Liver (tissue), 9 donors: ENCODE data around the gene F2RL3. TPM values are rescaled to one million over a fixed set of nuclear protein-coding genes. Genes with fewer than 3 reads are reported as not detected.

Experiments used
- DNase-seq: peaks from one replicate; pipeline ENCODE4 v3.0.0-alpha.2; 2017; ENCODE audit warnings: low spot score
- H3K27ac ChIP-seq, 2 donors: one replicate each; pipeline ENCODE4 v1.7.0; 2013; ENCODE audit warnings: inconsistent platforms in 2 of 2, low read length in 2 of 2, control low read depth in 1 of 2, low read depth in 1 of 2, mild to moderate bottlenecking in 1 of 2
- H3K27me3 ChIP-seq, 4 donors: one replicate each; pipeline versions ENCODE4 v1.6.1 to v1.7.0; 2013; ENCODE audit warnings: low read length in 3 of 4, inconsistent platforms in 1 of 4, mild to moderate bottlenecking in 1 of 4, moderate library complexity in 1 of 4; ENCODE audit not compliant: control insufficient read depth in 4 of 4, insufficient read depth in 4 of 4
- H3K36me3 ChIP-seq, 4 donors: one replicate each; pipeline versions ENCODE4 v1.6.1 to v1.7.0; 2013; ENCODE audit warnings: low read length in 3 of 4, mild to moderate bottlenecking in 3 of 4, low read depth in 1 of 4, moderate library complexity in 1 of 4; ENCODE audit not compliant: control insufficient read depth in 4 of 4, insufficient read depth in 3 of 4
- H3K4me1 ChIP-seq, 4 donors: one replicate each; pipeline versions ENCODE4 v1.6.1 to v1.7.0; 2013; ENCODE audit warnings: low read length in 3 of 4, mild to moderate bottlenecking in 3 of 4, moderate library complexity in 1 of 4; ENCODE audit not compliant: control insufficient read depth in 4 of 4, insufficient read depth in 4 of 4
- H3K4me3 ChIP-seq, 3 donors: one replicate each; pipeline versions ENCODE4 v1.6.1 to v1.7.0; 2013; ENCODE audit warnings: low read length in 3 of 3, control low read depth in 1 of 3, low read depth in 1 of 3, mild to moderate bottlenecking in 1 of 3
- H3K9ac ChIP-seq, 2 donors: one replicate each; pipeline ENCODE4 v1.7.0; 2013; ENCODE audit warnings: low read length in 2 of 2, mild to moderate bottlenecking in 2 of 2, moderate library complexity in 2 of 2, control low read depth in 1 of 2, low read depth in 1 of 2
- H3K9me3 ChIP-seq, 4 donors: one replicate each; pipeline versions ENCODE4 v1.6.1 to v1.7.0; 2013; ENCODE audit warnings: low read length in 3 of 4; ENCODE audit not compliant: control insufficient read depth in 4 of 4
- GABPA ChIP-seq, 2 donors: IDR thresholded peaks in 1 of 2; conservative IDR thresholded peaks in 1 of 2; 2 replicates each; pipeline ENCODE4 v1.6.1; 2016; ENCODE audit warnings: antibody characterized with exemption in 2 of 2, mild to moderate bottlenecking in 1 of 2, moderate library complexity in 1 of 2
- HNF4A ChIP-seq, 2 donors: conservative IDR thresholded peaks; 2 replicates each; pipeline ENCODE4 v1.6.1; 2016; ENCODE audit warnings: antibody characterized with exemption in 2 of 2, mild to moderate bottlenecking in 2 of 2
- HNF4G ChIP-seq: IDR thresholded peaks from 2 replicates; pipeline ENCODE4 v1.6.1; 2016; ENCODE audit warnings: antibody characterized with exemption
- JUND ChIP-seq, 2 donors: IDR thresholded peaks; 2 replicates each; pipeline ENCODE4 v1.6.1; 2016; ENCODE audit warnings: antibody characterized with exemption in 2 of 2
- NR2F2 ChIP-seq: IDR thresholded peaks from 2 replicates; pipeline ENCODE4 v1.6.1; 2016; ENCODE audit warnings: antibody characterized with exemption
- SP1 ChIP-seq: IDR thresholded peaks from 2 replicates; pipeline ENCODE4 v1.6.1; 2018; ENCODE audit warnings: antibody characterized with exemption, mild to moderate bottlenecking
- TAF1 ChIP-seq: conservative IDR thresholded peaks from 2 replicates; pipeline ENCODE4 v1.6.1; 2016; ENCODE audit warnings: antibody characterized with exemption, mild to moderate bottlenecking
- YY1 ChIP-seq: IDR thresholded peaks from 2 replicates; pipeline ENCODE4 v1.6.1; 2016; ENCODE audit warnings: antibody characterized with exemption, mild to moderate bottlenecking
- WGBS: extraction: QIAGEN DNeasy Blood & Tissue Kit; methylation state at CpG from one replicate; pipeline ENCODE4 v1.1.7; 2013; 5-methylcytosine and 5-hydroxymethylcytosine counted together
- polyA plus RNA-seq, 2 donors: library from polyadenylated mRNA; stranded (reverse) in 1 of 2; unstranded in 1 of 2; fragments of 200-250 nt in 1 of 2; fragments of >200 nt in 1 of 2; fragmentation: Nextera tagmentation in 1 of 2; extraction: Ambion mirVana in 1 of 2; gene quantifications; one replicate each; pipeline versions ENCODE4 v1.2.1 to v1.2.3, GENCODE V29; 2013 to 2015
- total RNA-seq, 2 donors: library from RNA; depleted of rRNA; stranded (reverse); fragments of >200 nt; gene quantifications; one replicate each; pipeline ENCODE4 v1.2.3, GENCODE V29; 2014
- TF ChIP-seq, protein P1 (sequence below): IDR thresholded peaks from 2 replicates; pipeline ENCODE4 v1.6.1; 2016; ENCODE audit warnings: antibody characterized with exemption, mild to moderate bottlenecking
- TF ChIP-seq, protein P2 (sequence below): IDR thresholded peaks from 2 replicates; pipeline ENCODE4 v1.6.1; 2016; ENCODE audit warnings: antibody characterized with exemption
- TF ChIP-seq, protein P3 (sequence below): fragments of 150-350 bp; IDR thresholded peaks from 2 replicates; pipeline ENCODE4 v1.5.1; 2017; ENCODE audit warnings: improper control_type of control experiment, low read depth, low read length; ENCODE audit not compliant: missing input control
- TF ChIP-seq, protein P4 (sequence below): IDR thresholded peaks from 2 replicates; pipeline ENCODE4 v1.6.1; 2016; ENCODE audit warnings: antibody characterized with exemption
- TF ChIP-seq, protein P5 (sequence below): IDR thresholded peaks from 2 replicates; pipeline ENCODE4 v1.6.1; 2016; ENCODE audit warnings: antibody characterized with exemption
- donor health status: healthy.
- donor health status: healthy.
- donor health status: healthy.
- donor health status: healthy.
- donor health status: healthy.

F2RL3 gene
- total and polyA plus RNA-seq, 4 donors: 0.08 to 1.6 (median 0.20) TPM

DNA sequence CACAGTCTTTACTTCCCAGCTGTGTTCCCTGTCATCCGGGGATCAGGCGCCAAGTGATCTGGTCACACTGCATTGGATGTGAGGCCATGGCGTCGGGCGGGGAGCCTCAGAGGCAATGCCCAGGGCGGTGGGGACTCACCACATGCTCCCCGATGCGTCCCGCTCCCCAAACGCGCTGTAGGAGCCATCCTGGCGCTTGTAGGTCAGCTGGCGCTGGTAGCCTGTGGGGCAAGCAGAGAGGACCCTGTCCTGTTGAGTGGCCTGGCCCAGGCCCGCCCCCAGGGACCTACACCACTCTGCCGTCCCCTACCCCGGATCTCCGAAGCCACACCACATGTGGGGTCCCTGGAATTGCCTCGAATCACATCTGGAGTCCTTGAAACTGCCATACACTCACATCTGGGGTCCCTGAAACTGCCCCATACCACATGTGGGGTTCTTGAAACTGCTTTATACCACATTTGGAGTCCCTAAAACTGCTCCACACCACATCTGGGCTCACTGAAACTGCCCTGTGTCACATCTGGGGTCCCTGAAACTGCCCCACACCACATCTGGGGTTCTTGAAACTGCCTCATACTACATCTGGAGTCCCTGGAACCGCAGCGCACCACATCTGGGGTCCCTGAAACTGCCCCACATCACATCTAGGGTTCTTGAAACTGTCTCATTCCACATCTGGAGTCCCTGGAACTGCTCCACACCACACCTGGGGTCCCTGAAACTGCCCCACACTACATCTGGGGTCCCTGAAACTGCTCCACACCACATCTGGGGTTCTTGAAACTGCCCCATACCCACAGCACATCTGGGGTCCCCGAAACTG lies 33.2 kb downstream of the F2RL3 start:
- no peaks in the 10 kb centered on the region for H3K36me3 ChIP-seq
- WGBS: 88% methylated on average over 21 of the region's 21 CpGs
- no peak overlapping the region for H3K27ac ChIP-seq
- TF ChIP-seq YY1 (no peak), TAF1 (no peak), NR2F2 (no peak), SP1 (no peak)
- TF ChIP-seq, protein P1, sequence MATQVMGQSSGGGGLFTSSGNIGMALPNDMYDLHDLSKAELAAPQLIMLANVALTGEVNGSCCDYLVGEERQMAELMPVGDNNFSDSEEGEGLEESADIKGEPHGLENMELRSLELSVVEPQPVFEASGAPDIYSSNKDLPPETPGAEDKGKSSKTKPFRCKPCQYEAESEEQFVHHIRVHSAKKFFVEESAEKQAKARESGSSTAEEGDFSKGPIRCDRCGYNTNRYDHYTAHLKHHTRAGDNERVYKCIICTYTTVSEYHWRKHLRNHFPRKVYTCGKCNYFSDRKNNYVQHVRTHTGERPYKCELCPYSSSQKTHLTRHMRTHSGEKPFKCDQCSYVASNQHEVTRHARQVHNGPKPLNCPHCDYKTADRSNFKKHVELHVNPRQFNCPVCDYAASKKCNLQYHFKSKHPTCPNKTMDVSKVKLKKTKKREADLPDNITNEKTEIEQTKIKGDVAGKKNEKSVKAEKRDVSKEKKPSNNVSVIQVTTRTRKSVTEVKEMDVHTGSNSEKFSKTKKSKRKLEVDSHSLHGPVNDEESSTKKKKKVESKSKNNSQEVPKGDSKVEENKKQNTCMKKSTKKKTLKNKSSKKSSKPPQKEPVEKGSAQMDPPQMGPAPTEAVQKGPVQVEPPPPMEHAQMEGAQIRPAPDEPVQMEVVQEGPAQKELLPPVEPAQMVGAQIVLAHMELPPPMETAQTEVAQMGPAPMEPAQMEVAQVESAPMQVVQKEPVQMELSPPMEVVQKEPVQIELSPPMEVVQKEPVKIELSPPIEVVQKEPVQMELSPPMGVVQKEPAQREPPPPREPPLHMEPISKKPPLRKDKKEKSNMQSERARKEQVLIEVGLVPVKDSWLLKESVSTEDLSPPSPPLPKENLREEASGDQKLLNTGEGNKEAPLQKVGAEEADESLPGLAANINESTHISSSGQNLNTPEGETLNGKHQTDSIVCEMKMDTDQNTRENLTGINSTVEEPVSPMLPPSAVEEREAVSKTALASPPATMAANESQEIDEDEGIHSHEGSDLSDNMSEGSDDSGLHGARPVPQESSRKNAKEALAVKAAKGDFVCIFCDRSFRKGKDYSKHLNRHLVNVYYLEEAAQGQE: no peak
- TF ChIP-seq, protein P2, sequence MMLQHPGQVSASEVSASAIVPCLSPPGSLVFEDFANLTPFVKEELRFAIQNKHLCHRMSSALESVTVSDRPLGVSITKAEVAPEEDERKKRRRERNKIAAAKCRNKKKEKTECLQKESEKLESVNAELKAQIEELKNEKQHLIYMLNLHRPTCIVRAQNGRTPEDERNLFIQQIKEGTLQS: no peak
- no peak overlapping the region for H3K4me3 ChIP-seq
- H3K27me3 ChIP-seq: no peaks in the 10 kb centered on the region
- DNase-seq: no peak
- no peaks in the 10 kb centered on the region for H3K4me1 ChIP-seq
- no peak overlapping the region for H3K9ac ChIP-seq
- H3K9me3 ChIP-seq: peaks cover 1 to 13% (median 7%) of the 10 kb centered on the region in 4 donors

DNA sequence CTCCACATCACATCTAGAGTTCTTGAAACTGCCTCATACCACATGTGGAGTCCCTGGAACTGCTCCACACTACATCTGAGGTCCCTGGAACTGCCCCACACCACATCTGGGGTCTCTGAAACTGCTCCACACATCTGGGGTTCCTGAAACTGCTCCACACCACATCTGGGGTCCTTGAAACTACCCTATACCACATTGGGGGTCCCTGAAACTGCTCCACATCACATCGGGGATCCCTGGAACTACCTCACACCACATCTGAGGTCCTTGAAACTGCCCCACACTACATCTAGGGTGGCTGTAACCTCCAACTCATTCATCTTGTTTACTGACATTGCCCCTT lies 33.8 kb downstream of the F2RL3 start:
- H3K27me3 ChIP-seq: no peaks in the 10 kb centered on the region
- H3K4me3 ChIP-seq: no peak overlapping the region
- H3K36me3 ChIP-seq: no peaks in the 10 kb centered on the region
- no peak for TF ChIP-seq GABPA (IDR thresholded peaks at IDR 0.05 in 1 of 2, conservative IDR thresholded peaks at IDR 0.05 in 1 of 2)
- TF ChIP-seq, protein P3, sequence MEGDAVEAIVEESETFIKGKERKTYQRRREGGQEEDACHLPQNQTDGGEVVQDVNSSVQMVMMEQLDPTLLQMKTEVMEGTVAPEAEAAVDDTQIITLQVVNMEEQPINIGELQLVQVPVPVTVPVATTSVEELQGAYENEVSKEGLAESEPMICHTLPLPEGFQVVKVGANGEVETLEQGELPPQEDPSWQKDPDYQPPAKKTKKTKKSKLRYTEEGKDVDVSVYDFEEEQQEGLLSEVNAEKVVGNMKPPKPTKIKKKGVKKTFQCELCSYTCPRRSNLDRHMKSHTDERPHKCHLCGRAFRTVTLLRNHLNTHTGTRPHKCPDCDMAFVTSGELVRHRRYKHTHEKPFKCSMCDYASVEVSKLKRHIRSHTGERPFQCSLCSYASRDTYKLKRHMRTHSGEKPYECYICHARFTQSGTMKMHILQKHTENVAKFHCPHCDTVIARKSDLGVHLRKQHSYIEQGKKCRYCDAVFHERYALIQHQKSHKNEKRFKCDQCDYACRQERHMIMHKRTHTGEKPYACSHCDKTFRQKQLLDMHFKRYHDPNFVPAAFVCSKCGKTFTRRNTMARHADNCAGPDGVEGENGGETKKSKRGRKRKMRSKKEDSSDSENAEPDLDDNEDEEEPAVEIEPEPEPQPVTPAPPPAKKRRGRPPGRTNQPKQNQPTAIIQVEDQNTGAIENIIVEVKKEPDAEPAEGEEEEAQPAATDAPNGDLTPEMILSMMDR: no peak
- no peak for TF ChIP-seq HNF4A (conservative IDR thresholded peaks at IDR 0.05)
- TF ChIP-seq, protein P4, sequence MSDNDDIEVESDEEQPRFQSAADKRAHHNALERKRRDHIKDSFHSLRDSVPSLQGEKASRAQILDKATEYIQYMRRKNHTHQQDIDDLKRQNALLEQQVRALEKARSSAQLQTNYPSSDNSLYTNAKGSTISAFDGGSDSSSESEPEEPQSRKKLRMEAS: no peak
- TF ChIP-seq, protein P2: no peak
- TF ChIP-seq NR2F2: no peak
- TF ChIP-seq, protein P5, sequence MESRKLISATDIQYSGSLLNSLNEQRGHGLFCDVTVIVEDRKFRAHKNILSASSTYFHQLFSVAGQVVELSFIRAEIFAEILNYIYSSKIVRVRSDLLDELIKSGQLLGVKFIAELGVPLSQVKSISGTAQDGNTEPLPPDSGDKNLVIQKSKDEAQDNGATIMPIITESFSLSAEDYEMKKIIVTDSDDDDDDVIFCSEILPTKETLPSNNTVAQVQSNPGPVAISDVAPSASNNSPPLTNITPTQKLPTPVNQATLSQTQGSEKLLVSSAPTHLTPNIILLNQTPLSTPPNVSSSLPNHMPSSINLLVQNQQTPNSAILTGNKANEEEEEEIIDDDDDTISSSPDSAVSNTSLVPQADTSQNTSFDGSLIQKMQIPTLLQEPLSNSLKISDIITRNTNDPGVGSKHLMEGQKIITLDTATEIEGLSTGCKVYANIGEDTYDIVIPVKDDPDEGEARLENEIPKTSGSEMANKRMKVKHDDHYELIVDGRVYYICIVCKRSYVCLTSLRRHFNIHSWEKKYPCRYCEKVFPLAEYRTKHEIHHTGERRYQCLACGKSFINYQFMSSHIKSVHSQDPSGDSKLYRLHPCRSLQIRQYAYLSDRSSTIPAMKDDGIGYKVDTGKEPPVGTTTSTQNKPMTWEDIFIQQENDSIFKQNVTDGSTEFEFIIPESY: no peak
- TF ChIP-seq YY1: no peak
- TF ChIP-seq, protein P1: no peak
- TF ChIP-seq JUND (IDR thresholded peaks at IDR 0.05): no peak
- no peak for TF ChIP-seq SP1
- TF ChIP-seq HNF4G: no peak
- H3K27ac ChIP-seq: no peak overlapping the region
- H3K9me3 ChIP-seq: peaks cover 1 to 13% (median 7%) of the 10 kb centered on the region in 4 donors
- no peak for DNase-seq
- no peaks in the 10 kb centered on the region for H3K4me1 ChIP-seq
- 76% methylated on average over 1 of the region's 1 CpG for WGBS
- H3K9ac ChIP-seq: no peak overlapping the region
